Mesenchymal stem cell (in vitro differentiated cells and primary cell): ENCODE data around the gene HSPB9.

Experiments used
- DNase-seq: peaks from one replicate; pipeline ENCODE4 v3.0.0-alpha.2; 2013
- H2AFZ ChIP-seq: one replicate; pipeline ENCODE4 v1.6.1; 2013; ENCODE audit warnings: low read depth, mild to moderate bottlenecking, control low read depth, inconsistent platforms, low read length, moderate library complexity
- H2AK5ac ChIP-seq: 2 replicates; pipeline ENCODE4 v1.6.1; 2013; ENCODE audit warnings: low read length, moderate library complexity, mild to moderate bottlenecking, inconsistent platforms; ENCODE audit not compliant: severe bottlenecking
- H2BK120ac ChIP-seq: one replicate; pipeline ENCODE4 v1.6.1; 2013; ENCODE audit warnings: low read depth, mild to moderate bottlenecking, inconsistent platforms, low read length, moderate library complexity
- H2BK12ac ChIP-seq, 2 experiments: one replicate each; pipeline ENCODE4 v1.6.1; 2013; ENCODE audit warnings: inconsistent platforms in 2 of 2, low read length in 2 of 2, mild to moderate bottlenecking in 2 of 2, moderate library complexity in 2 of 2, control low read depth in 1 of 2
- H2BK15ac ChIP-seq: one replicate; pipeline ENCODE4 v1.6.1; 2013; ENCODE audit warnings: mild to moderate bottlenecking, low read depth, inconsistent platforms; ENCODE audit not compliant: poor library complexity, severe bottlenecking
- H2BK5ac ChIP-seq: 2 replicates; pipeline ENCODE4 v1.6.1; 2013; ENCODE audit warnings: low read depth, mild to moderate bottlenecking, low read length, control low read depth, inconsistent platforms; ENCODE audit not compliant: poor library complexity, severe bottlenecking
- H3K14ac ChIP-seq, 2 experiments: one replicate each; pipeline ENCODE4 v1.6.1; 2013; ENCODE audit warnings: inconsistent platforms in 2 of 2, low read length in 2 of 2, control low read depth in 1 of 2, mild to moderate bottlenecking in 1 of 2, moderate library complexity in 1 of 2
- H3K18ac ChIP-seq, 2 experiments: one replicate each; pipeline ENCODE4 v1.6.1; 2013; ENCODE audit warnings: inconsistent platforms in 2 of 2, low read length in 2 of 2, control low read depth in 1 of 2, low read depth in 1 of 2, mild to moderate bottlenecking in 1 of 2
- H3K23ac ChIP-seq, 2 experiments: one replicate each; pipeline ENCODE4 v1.6.1; 2013; ENCODE audit warnings: inconsistent platforms in 2 of 2, low read length in 2 of 2, mild to moderate bottlenecking in 2 of 2, moderate library complexity in 2 of 2, control low read depth in 1 of 2
- H3K27ac ChIP-seq: 2 replicates; pipeline ENCODE4 v1.5.1; 2013; ENCODE audit warnings: mild to moderate bottlenecking, moderate library complexity, low read length, control low read depth, inconsistent platforms; ENCODE audit not compliant: poor library complexity, severe bottlenecking
- H3K27me3 ChIP-seq, 2 experiments: 2 replicates each; pipeline versions ENCODE4 v1.6.1 to v1.7.0; 2013; ENCODE audit warnings: low read length in 2 of 2, mild to moderate bottlenecking in 2 of 2, moderate library complexity in 2 of 2, control low read depth in 1 of 2, inconsistent platforms in 1 of 2; ENCODE audit not compliant: control insufficient read depth in 1 of 2, insufficient read depth in 1 of 2
- H3K36me3 ChIP-seq, 2 experiments: 2 replicates each; pipeline versions ENCODE4 v1.6.1 to v1.7.0; 2013; ENCODE audit warnings: low read length in 2 of 2, control low read depth in 1 of 2, inconsistent platforms in 1 of 2, low read depth in 1 of 2, mild to moderate bottlenecking in 1 of 2; ENCODE audit not compliant: insufficient read depth in 2 of 2, control insufficient read depth in 1 of 2
- H3K4ac ChIP-seq, 2 experiments: one replicate each; pipeline ENCODE4 v1.6.1; 2013; ENCODE audit warnings: inconsistent platforms in 2 of 2, low read length in 2 of 2, mild to moderate bottlenecking in 2 of 2, moderate library complexity in 2 of 2, control low read depth in 1 of 2, low read depth in 1 of 2
- H3K4me1 ChIP-seq: 2 replicates; pipeline ENCODE4 v1.6.1; 2013; ENCODE audit warnings: low read depth, low read length, control low read depth; ENCODE audit not compliant: control insufficient read depth, insufficient read depth
- H3K4me2 ChIP-seq: 2 replicates; pipeline ENCODE4 v1.6.1; 2013; ENCODE audit warnings: low read length, mild to moderate bottlenecking, inconsistent platforms; ENCODE audit not compliant: poor library complexity, severe bottlenecking
- H3K4me3 ChIP-seq, 2 experiments: 2 replicates each; pipeline versions ENCODE4 v1.5.1 to v1.7.0; 2013; ENCODE audit warnings: low read length in 2 of 2, mild to moderate bottlenecking in 2 of 2, control low read depth in 1 of 2, low read depth in 1 of 2; ENCODE audit not compliant: insufficient read depth in 1 of 2
- H3K79me1 ChIP-seq: replicated peaks from 2 replicates; pipeline ENCODE4 v1.6.1; 2013; ENCODE audit warnings: mild to moderate bottlenecking, control low read depth, low read length, inconsistent platforms; ENCODE audit not compliant: poor library complexity, severe bottlenecking
- H3K9ac ChIP-seq: 2 replicates; pipeline ENCODE4 v1.7.0; 2013; ENCODE audit warnings: mild to moderate bottlenecking, low read length, moderate library complexity
- H3K9me3 ChIP-seq: 2 replicates; pipeline ENCODE4 v1.7.0; 2013; ENCODE audit warnings: mild to moderate bottlenecking, low read length; ENCODE audit not compliant: control insufficient read depth
- H4K8ac ChIP-seq: one replicate; pipeline ENCODE4 v1.6.1; 2013; ENCODE audit warnings: inconsistent platforms, mild to moderate bottlenecking, low read length, moderate library complexity
- H4K91ac ChIP-seq: one replicate; pipeline ENCODE4 v1.6.1; 2013; ENCODE audit warnings: mild to moderate bottlenecking, low read length, inconsistent platforms
- WGBS: methylation state at CpG from one replicate; pipeline ENCODE4 v1.1.7; 2013; ENCODE audit warnings: mixed read lengths; 5-methylcytosine and 5-hydroxymethylcytosine counted together

HSPB9 gene

DNA sequence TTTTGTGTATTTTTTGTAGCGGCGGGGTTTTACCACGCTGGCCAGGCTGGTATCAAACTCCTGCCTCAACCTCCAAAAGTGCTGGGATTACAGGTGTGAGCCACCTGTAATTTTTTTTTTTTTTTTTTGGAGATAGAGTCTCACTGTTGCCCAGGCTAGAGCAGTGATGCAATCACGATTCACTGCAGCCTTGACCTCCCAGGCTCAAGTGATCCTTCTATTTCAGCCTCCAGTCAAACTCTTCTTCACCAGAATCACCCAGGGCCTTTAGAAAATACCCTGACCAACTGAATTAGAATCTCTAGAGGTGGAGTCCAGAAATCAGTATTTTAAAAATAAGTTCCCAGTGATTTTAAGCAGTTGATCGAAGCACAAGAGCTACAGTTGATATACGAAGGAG lies 12.5 kb downstream of the HSPB9 start:
- Histone ChIP-seq H3K27ac (peak overlapping the region; percentile 52), H3K4ac (peak overlapping the region in 1 of 2 experiments; percentile 71), H3K9me3 (no peaks in the 10 kb centered on the region), H2AFZ (no peak overlapping the region), H3K14ac (no peak overlapping the region), H2BK5ac (no peak overlapping the region), H4K8ac (peak overlapping the region; percentile 60), H3K79me1 (peaks cover 17% of the 10 kb centered on the region), H3K4me3 (peak overlapping the region in 1 of 2 experiments; percentile 2), H2BK15ac (no peak overlapping the region), H3K27me3 (no peaks in the 10 kb centered on the region), H2BK12ac (no peak overlapping the region), H2AK5ac (no peak overlapping the region), H2BK120ac (no peak overlapping the region), H3K23ac (no peak overlapping the region), H3K4me1 (peaks cover 42% of the 10 kb centered on the region), H4K91ac (peak overlapping the region; percentile 31), H3K36me3 (peaks cover 17 to 35% of the 10 kb centered on the region in 2 experiments), H3K18ac (no peak overlapping the region), H3K4me2 (no peak overlapping the region), H3K9ac (peak overlapping the region; percentile 5)
- no peak for DNase-seq
- WGBS = 95% methylated on average over 5 of the region's 6 CpGs

DNA sequence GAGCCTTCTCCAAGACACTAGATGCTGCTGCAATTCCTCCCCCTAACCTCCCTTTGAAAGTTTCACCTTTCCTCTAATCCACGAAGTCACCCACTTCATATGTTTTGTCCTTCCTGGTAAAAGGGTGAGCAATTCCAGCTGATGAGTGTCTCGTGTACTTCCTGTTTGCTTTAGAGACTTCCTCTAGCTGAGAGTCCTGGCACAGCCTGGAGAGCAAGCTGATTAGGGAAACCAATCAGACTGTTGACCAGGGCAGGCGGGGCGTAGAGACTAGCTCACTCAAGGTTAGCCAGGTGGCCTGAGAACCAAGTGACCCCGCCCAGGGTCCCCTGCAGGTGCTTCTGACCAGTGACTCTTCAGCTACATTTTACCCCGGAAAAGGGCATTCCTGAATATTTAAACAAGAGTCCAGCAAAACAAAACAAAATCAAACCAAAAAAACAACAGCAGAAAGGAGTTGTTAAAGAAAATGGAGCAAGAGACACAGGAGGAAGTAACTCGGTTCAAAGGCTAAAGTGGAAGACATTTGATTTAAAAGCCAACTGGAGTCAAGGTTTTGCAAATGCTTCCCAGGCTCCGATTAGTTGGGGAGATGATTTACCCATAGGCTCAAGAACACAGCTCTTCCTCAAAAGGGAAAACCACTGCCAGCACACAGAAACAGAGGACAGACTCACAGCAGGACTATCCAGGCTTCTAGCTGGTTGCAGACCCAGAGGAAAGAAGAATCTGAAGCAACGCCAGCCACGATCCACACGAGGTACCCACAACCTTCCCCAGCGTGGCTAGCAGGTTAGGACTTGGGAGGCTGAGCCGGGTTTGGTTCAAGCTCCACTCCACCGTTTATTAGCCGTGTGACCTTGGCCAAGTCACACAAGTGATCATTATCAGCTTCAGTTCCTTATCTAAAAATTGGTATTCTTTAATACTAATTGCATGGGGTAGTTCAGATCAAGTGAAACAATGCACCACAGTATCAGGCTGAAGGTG lies 13.4 kb downstream of the HSPB9 start:
- peak overlapping the region in 1 of 2 experiments; percentile 66 for H3K23ac ChIP-seq
- H3K14ac ChIP-seq = no peak overlapping the region
- peak overlapping the region; percentile 52 for H3K27ac ChIP-seq
- H2BK15ac ChIP-seq = no peak overlapping the region
- peak overlapping the region; percentile 87 for H4K8ac ChIP-seq
- peaks cover 13% of the 10 kb centered on the region for H3K79me1 ChIP-seq
- H3K18ac ChIP-seq = peak overlapping the region; percentile 79 to 94
- H3K4me3 ChIP-seq = peak overlapping the region in 1 of 2 experiments; percentile 2
- H3K36me3 ChIP-seq = peaks cover 17 to 27% of the 10 kb centered on the region in 2 experiments
- H3K4ac ChIP-seq = peak overlapping the region in 1 of 2 experiments; percentile 79
- H2AK5ac ChIP-seq = peak overlapping the region; percentile 23
- no peak overlapping the region for H2AFZ ChIP-seq
- no peak overlapping the region for H2BK120ac ChIP-seq
- H3K9ac ChIP-seq = peak overlapping the region; percentile 23
- H2BK12ac ChIP-seq = peak overlapping the region; percentile 82 to 97
- peak overlapping the region; percentile 91 for H4K91ac ChIP-seq
- H3K4me1 ChIP-seq = peaks cover 42% of the 10 kb centered on the region
- peak; percentile 88 for DNase-seq
- no peaks in the 10 kb centered on the region for H3K27me3 ChIP-seq
- no peak overlapping the region for H3K4me2 ChIP-seq
- no peak overlapping the region for H2BK5ac ChIP-seq
- 50% methylated on average over 12 of the region's 15 CpGs for WGBS
- H3K9me3 ChIP-seq = no peaks in the 10 kb centered on the region

GRCh38 chr17:42136654-42137051 lies 14.0 kb downstream of the HSPB9 start:
- Histone ChIP-seq H3K27ac (no peak overlapping the region), H3K79me1 (peaks cover 12% of the 10 kb centered on the region), H3K9ac (no peak overlapping the region), H3K4me1 (peaks cover 45% of the 10 kb centered on the region), H3K18ac (peak overlapping the region in 1 of 2 experiments; percentile 94), H2AFZ (no peak overlapping the region), H4K91ac (no peak overlapping the region), H2AK5ac (no peak overlapping the region), H3K4ac (no peak overlapping the region), H3K4me2 (no peak overlapping the region), H3K9me3 (no peaks in the 10 kb centered on the region), H3K23ac (no peak overlapping the region), H2BK12ac (peak overlapping the region; percentile 82 to 97), H3K4me3 (no peak overlapping the region), H3K36me3 (peaks cover 22 to 34% of the 10 kb centered on the region in 2 experiments), H3K14ac (no peak overlapping the region), H4K8ac (no peak overlapping the region), H2BK15ac (no peak overlapping the region), H3K27me3 (no peaks in the 10 kb centered on the region), H2BK120ac (no peak overlapping the region), H2BK5ac (no peak overlapping the region)
- no peak for DNase-seq
- WGBS = 92% methylated on average over 3 of the region's 3 CpGs

DNA sequence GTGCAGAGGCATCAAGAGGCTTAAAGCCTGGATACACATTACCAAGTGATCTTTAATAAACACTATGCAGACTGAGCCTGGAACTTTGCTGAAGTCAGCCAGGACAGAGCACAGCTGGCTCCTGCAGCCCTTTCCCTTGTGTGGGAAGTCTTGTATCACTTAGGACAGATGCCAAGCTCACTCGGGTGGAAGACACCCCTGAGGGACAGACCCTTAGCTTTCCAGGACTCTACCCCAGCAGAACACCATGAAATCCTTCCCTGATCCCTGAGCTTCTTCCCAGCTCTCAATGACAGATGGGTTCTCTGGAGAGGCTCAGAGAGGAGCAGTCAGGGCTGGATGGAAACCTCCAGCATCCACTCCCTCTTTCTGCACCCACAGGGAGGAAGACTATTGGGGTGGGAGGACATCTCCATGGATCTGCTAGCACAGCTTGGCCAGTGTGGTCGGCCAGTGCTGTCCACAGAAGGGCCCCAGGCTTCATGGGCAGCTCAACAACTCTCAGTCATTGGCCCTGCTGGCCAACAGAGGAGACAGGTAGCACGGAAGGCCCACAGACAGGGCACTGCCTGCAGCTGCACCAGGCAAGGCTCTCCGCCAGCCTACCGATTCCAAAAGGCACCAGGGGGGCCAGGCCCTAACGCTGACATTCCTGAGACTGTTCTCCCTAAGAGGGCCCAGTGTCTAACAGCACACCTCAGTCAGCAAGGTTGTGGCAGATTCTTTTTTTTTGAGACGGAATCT lies 16.3 kb downstream of the HSPB9 start:
- no peak overlapping the region for H2BK12ac ChIP-seq
- no peak overlapping the region for H3K4ac ChIP-seq
- H2BK15ac ChIP-seq = no peak overlapping the region
- H4K8ac ChIP-seq = no peak overlapping the region
- no peak overlapping the region for H4K91ac ChIP-seq
- no peak overlapping the region for H3K4me2 ChIP-seq
- H3K9me3 ChIP-seq = no peaks in the 10 kb centered on the region
- H3K18ac ChIP-seq = peak overlapping the region in 1 of 2 experiments; percentile 0
- peaks cover 43% of the 10 kb centered on the region for H3K4me1 ChIP-seq
- H2AK5ac ChIP-seq = no peak overlapping the region
- H3K36me3 ChIP-seq = peaks cover 23 to 32% of the 10 kb centered on the region in 2 experiments
- H2AFZ ChIP-seq = no peak overlapping the region
- WGBS = 90% methylated on average over 7 of the region's 7 CpGs
- no peak overlapping the region for H3K9ac ChIP-seq
- no peak overlapping the region for H2BK120ac ChIP-seq
- H3K4me3 ChIP-seq = no peak overlapping the region
- H2BK5ac ChIP-seq = no peak overlapping the region
- H3K27ac ChIP-seq = no peak overlapping the region
- no peaks in the 10 kb centered on the region for H3K27me3 ChIP-seq
- H3K14ac ChIP-seq = peak overlapping the region in 1 of 2 experiments; percentile 78
- DNase-seq = peak; percentile 37
- H3K79me1 ChIP-seq = peaks cover 13% of the 10 kb centered on the region
- no peak overlapping the region for H3K23ac ChIP-seq
